Neural cell (in vitro differentiated cells): ENCODE measurements around the gene RPL28.

Experiments used
- EP300 ChIP-seq: fragments of 450-650 bp; conservative IDR thresholded peaks from 2 replicates; pipeline ENCODE4 v1.6.1; 2014; ENCODE audit warnings: antibody characterized with exemption, mild to moderate bottlenecking, moderate library complexity; ENCODE audit not compliant: poor library complexity, severe bottlenecking
- SMC3 ChIP-seq: fragments of 450-650 bp; conservative IDR thresholded peaks from 2 replicates; pipeline ENCODE4 v1.6.1; 2014; ENCODE audit warnings: antibody characterized with exemption, mild to moderate bottlenecking, moderate library complexity; ENCODE audit not compliant: poor library complexity
- TF ChIP-seq, protein P1 (sequence below): fragments of 450-650 bp; IDR thresholded peaks from 2 replicates; pipeline ENCODE4 v1.5.1; 2014; ENCODE audit warnings: antibody characterized with exemption, mild to moderate bottlenecking, moderate library complexity; ENCODE audit not compliant: poor library complexity, severe bottlenecking

DNA sequence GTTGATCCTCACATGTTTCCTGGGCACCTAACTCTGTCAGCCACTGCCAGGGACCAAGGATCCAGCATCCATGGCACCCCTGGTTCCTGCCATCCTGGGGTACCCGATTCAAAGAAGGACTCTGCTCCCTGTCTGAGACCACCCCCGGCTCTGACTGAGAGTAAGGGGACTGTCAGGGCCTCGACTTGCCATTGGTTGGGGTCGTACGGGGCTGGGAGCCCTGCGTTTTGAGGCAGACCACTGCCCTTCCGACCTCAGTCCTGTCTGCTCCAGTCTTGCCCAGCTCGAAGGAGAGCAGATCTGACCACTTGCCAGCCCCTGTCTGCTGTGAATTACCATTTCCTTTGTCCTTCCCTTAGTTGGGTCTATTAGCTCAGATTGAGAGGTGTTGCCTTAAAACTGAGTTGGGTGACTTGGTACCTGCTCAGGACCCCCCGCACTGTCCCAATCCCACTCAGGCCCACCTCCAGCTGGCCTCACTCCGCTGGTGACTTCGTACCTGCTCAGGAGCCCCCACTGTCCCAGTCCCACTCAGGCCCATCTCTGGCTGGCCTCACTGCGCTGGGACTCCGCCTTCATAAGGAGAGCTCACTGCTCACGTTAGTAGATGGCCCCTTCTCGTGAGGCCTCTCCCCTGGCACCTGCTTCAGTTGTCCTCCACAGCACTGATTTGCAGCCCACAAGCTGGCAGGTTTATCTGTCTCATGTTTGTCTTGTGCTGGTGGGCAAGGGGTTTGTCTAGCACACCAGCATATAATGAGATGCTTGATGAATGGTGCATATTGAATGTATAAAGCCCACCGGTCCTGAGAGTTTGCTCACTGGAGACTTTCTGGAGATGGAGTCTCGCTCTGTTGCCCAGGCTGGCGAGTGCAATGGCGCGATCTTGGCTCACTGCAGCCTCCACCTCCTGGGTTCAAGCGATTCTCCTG, 3.9 kb downstream of the RPL28 start:
- TF ChIP-seq, protein P1, sequence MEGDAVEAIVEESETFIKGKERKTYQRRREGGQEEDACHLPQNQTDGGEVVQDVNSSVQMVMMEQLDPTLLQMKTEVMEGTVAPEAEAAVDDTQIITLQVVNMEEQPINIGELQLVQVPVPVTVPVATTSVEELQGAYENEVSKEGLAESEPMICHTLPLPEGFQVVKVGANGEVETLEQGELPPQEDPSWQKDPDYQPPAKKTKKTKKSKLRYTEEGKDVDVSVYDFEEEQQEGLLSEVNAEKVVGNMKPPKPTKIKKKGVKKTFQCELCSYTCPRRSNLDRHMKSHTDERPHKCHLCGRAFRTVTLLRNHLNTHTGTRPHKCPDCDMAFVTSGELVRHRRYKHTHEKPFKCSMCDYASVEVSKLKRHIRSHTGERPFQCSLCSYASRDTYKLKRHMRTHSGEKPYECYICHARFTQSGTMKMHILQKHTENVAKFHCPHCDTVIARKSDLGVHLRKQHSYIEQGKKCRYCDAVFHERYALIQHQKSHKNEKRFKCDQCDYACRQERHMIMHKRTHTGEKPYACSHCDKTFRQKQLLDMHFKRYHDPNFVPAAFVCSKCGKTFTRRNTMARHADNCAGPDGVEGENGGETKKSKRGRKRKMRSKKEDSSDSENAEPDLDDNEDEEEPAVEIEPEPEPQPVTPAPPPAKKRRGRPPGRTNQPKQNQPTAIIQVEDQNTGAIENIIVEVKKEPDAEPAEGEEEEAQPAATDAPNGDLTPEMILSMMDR: no peak
- TF ChIP-seq SMC3 (no peak), EP300 (no peak)
